Measurements from ENCODE around the gene TRAF4. TPM values are rescaled to one million over a fixed set of nuclear protein-coding genes. Genes with fewer than 3 reads are reported as not detected.
"Not testable (repeated sequence)": the region's sequence is repeated elsewhere in the genome, so short reads cannot be mapped to it uniquely, and the experiment has no call there.

Gene TRAF4
- total RNA-seq, 4 donors from 2014 or later, result 83.3 to 228 (median 184) TPM

DNA sequence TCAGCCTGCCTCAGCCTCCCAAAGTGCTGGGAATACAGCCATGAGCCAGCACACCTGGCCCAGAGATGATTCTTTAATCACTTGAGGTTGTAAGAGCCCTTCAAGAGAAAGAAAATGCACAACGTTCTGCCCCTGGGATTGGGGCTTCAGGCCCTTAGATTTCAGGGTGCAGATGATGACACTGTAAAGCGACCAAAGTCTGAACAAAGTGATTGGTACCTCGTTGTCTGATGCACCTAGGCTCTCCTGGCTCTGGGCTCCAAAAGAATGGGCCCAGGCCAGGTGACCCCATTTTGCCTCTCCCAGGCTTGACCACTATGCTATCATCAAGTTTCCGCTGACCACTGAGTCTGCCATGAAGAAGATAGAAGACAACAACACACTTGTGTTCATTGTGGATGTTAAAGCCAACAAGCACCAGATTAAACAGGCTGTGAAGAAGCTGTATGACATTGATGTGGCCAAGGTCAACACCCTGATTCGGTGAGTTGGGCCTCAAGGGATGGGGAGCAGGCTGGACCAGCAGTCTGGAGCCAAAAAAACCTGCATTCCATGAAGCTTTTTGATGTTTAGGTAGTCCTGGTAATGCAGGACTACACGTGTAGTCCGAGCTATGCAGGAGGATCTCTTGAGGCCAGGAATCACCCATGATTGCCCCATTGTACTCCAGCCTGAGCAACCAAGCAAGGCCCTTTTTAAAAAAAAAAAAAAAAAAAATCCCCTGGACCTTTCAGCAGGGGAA lies 21.2 kb upstream of the TRAF4 start:
- Histone ChIP-seq H3K36me3 (peaks cover 0 to 34% (median 0%) of the 10 kb centered on the region in 3 donors), H3K27me3 (no peaks in the 10 kb centered on the region), H3K4me3 (no peak overlapping the region), H3K4me1 (peaks cover 9 to 51% (median 23%) of the 10 kb centered on the region in 4 donors), H3K27ac (peak overlapping the region in 1 of 4 donors; percentile 91), H3K9me3 (no peaks in the 10 kb centered on the region)
- DNase-seq, result no peak
- TF ChIP-seq, protein P1, sequence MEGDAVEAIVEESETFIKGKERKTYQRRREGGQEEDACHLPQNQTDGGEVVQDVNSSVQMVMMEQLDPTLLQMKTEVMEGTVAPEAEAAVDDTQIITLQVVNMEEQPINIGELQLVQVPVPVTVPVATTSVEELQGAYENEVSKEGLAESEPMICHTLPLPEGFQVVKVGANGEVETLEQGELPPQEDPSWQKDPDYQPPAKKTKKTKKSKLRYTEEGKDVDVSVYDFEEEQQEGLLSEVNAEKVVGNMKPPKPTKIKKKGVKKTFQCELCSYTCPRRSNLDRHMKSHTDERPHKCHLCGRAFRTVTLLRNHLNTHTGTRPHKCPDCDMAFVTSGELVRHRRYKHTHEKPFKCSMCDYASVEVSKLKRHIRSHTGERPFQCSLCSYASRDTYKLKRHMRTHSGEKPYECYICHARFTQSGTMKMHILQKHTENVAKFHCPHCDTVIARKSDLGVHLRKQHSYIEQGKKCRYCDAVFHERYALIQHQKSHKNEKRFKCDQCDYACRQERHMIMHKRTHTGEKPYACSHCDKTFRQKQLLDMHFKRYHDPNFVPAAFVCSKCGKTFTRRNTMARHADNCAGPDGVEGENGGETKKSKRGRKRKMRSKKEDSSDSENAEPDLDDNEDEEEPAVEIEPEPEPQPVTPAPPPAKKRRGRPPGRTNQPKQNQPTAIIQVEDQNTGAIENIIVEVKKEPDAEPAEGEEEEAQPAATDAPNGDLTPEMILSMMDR (IDR thresholded peaks at IDR 0.05), result no peak
- TF ChIP-seq POLR2A (IDR thresholded peaks at IDR 0.05), result no peak

- peaks cover 0 to 34% (median 0%) of the 10 kb centered on the region in 3 donors for H3K36me3 ChIP-seq
- H3K27me3 ChIP-seq, result no peaks in the 10 kb centered on the region
- H3K4me1 ChIP-seq, result peaks cover 9 to 50% (median 21%) of the 10 kb centered on the region in 4 donors
- TF ChIP-seq POLR2A (IDR thresholded peaks at IDR 0.05), result no peak
- TF ChIP-seq, protein P1 (IDR thresholded peaks at IDR 0.05), result no peak
- no peak overlapping the region for H3K27ac ChIP-seq
- no peaks in the 10 kb centered on the region for H3K9me3 ChIP-seq
- no peak for DNase-seq
- no peak overlapping the region for H3K4me3 ChIP-seq
These were observed 20.5 kb upstream of the TRAF4 start for GRCh38 chr17:28723159-28723835.

DNA sequence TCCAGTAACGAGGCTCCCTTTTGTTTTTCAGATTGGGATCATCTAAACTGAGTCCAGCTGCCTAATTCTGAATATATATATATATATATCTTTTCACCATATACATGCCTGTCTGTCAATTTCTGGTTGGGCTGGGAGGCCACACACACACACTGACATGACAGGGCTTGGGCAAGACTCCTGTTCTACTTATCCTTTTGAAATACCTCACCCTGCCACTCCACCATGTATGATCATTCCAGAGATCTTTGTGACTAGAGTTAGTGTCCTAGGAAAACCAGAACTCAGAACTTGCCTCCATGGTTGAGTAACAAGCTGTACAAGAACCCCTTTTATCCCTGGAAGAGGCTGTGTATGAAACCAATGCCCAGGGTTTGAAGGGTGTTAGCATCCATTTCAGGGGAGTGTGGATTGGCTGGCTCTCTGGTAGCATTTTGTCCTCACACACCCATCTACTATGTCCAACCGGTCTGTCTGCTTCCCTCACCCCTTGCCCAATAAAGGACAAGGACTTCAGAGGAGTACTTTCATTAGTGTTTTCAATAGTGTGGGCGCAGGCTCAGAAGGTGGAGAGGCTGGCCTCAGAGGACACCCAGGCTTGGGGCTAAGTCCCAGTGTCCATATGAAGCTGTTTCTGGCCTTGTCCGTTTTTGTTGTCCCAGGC lies 19.8 kb upstream of the TRAF4 start:
- not testable (repeated sequence) for DNase-seq, H3K27ac ChIP-seq, H3K27me3 ChIP-seq, H3K4me3 ChIP-seq, H3K9me3 ChIP-seq
- H3K4me1 ChIP-seq, result peaks cover 9 to 43% (median 20%) of the 10 kb centered on the region in 4 donors
- H3K36me3 ChIP-seq, result peaks cover 0 to 34% (median 0%) of the 10 kb centered on the region in 3 donors

GRCh38 chr17:28724500-28725165 lies 19.2 kb upstream of the TRAF4 start:
- H3K27me3 ChIP-seq, result no peaks in the 10 kb centered on the region
- peak overlapping the region in 3 of 4 donors; percentile 95 to 100 (median 99) for H3K27ac ChIP-seq
- no peak overlapping the region for H3K4me3 ChIP-seq
- peaks cover 9 to 46% (median 22%) of the 10 kb centered on the region in 4 donors for H3K4me1 ChIP-seq
- DNase-seq, result no peak
- H3K9me3 ChIP-seq, result no peaks in the 10 kb centered on the region
- TF ChIP-seq, protein P1 (IDR thresholded peaks at IDR 0.05), result no peak
- no peak for TF ChIP-seq POLR2A (IDR thresholded peaks at IDR 0.05)
- peaks cover 0 to 34% (median 0%) of the 10 kb centered on the region in 3 donors for H3K36me3 ChIP-seq

- DNase-seq, result no peak
- Histone ChIP-seq H3K36me3 (peaks cover 0 to 34% (median 0%) of the 10 kb centered on the region in 3 donors), H3K27ac (peak overlapping the region; percentile 95 to 100 (median 98)), H3K9me3 (no peaks in the 10 kb centered on the region), H3K27me3 (no peaks in the 10 kb centered on the region), H3K4me1 (peaks cover 9 to 47% (median 22%) of the 10 kb centered on the region in 4 donors), H3K4me3 (peak overlapping the region; percentile 71 to 87 (median 76))
- TF ChIP-seq POLR2A (IDR thresholded peaks at IDR 0.05), result no peak
- TF ChIP-seq, protein P1 (IDR thresholded peaks at IDR 0.05), result peak in 1 of 6 experiments; percentile 2
These were observed 18.6 kb upstream of the TRAF4 start for GRCh38 chr17:28725166-28725659.

Measured in Peyer's patch (tissue), 4 donors.